ENCODE measurements around the gene FRMD4A. TPM values are rescaled to one million over a fixed set of nuclear protein-coding genes. Genes with fewer than 3 reads are reported as not detected.
A peak's percentile ranks its signal among the peaks of the same experiment; 100 is the strongest.

The FRMD4A gene
- polyA plus RNA-seq, 1 of the 3 experiments (the other 2 are of a cell fraction), result 37.7 TPM

GRCh38 chr10:13970236-13970956 is 360.3 kb downstream of the FRMD4A start:
- Histone ChIP-seq H3K79me2 (ENCODE audit: insufficient read depth) (peaks cover 14% of the 10 kb centered on the region; the same call in 1 of the 2 replicates), H3K27ac (ENCODE audit: low read depth in 2 of 2, low read length in 1 of 2) (peak overlapping the region; percentile 3 to 87; a peak in 2 of 4 replicates), H3K4me1 (ENCODE audit: control insufficient read depth in 1 of 2, insufficient read depth in 2 of 2, low read depth in 1 of 2, low read length in 1 of 2) (peaks cover 17 to 19% of the 10 kb centered on the region in 2 experiments), H3K9me3 (no peaks in the 10 kb centered on the region), H3K4me2 (peak overlapping the region; percentile 67; the same call in 1 of the 2 replicates), H3K9ac (no peak overlapping the region), H4K20me1 (ENCODE audit: insufficient read depth) (no peaks in the 10 kb centered on the region), H3K9me2 (no peaks in the 10 kb centered on the region), H2AFZ (ENCODE audit: low read depth) (no peak overlapping the region), H3K4me3 (ENCODE audit: low read depth in 2 of 2, low read length in 1 of 2) (no peak overlapping the region; a peak in 1 of 4 replicates), H3F3A (replicated peaks; ENCODE audit: insufficient read depth) (peaks cover 29% of the 10 kb centered on the region), H3K27me3 (ENCODE audit: insufficient read depth) (no peaks in the 10 kb centered on the region), H3K36me3 (replicated peaks in 1 of 2; ENCODE audit: control insufficient read depth in 1 of 2, insufficient read depth in 2 of 2, low read length in 1 of 2) (no peaks in the 10 kb centered on the region)
- ChIA-PET POLR2A (no interaction called here), CTCF (no interaction called here)
- TF ChIP-seq GABPA (IDR thresholded peaks at IDR 0.05; ENCODE audit: low read depth) (no peak), REST (IDR thresholded peaks at IDR 0.05; ENCODE audit: low read depth, low read length) (no peak), CHD2 (IDR thresholded peaks at IDR 0.05; ENCODE audit: low read length, partially characterized antibody) (no peak), JUND (IDR thresholded peaks at IDR 0.05) (no peak), FOSL2 (IDR thresholded peaks at IDR 0.05; ENCODE audit: borderline replicate concordance, low read depth) (no peak), FOXM1 (IDR thresholded peaks at IDR 0.05; ENCODE audit: low read depth) (no peak), ZBTB33 (IDR thresholded peaks at IDR 0.05; ENCODE audit: borderline replicate concordance, low read depth) (no peak), USF1 (IDR thresholded peaks at IDR 0.05; ENCODE audit: borderline replicate concordance, low read depth) (no peak), MAX (IDR thresholded peaks at IDR 0.05; ENCODE audit: low read depth) (no peak), CTCF (IDR thresholded peaks at IDR 0.05) (no peak), NFIC (IDR thresholded peaks at IDR 0.05; ENCODE audit: borderline replicate concordance) (no peak), SMC3 (IDR thresholded peaks at IDR 0.05; ENCODE audit: low read depth, low read length) (no peak), TCF12 (IDR thresholded peaks at IDR 0.05) (no peak)
- WGBS (ENCODE audit: low lambda C conversion rate), result 84% methylated on average over 16 of the region's 18 CpGs
- no peak for DNase-seq
